Fibroblast of skin of back (primary cell): ENCODE results near the gene KANSL1.
"Not testable (repeated sequence)": the region's sequence is repeated elsewhere in the genome, so short reads cannot be mapped to it uniquely, and the experiment has no call there.

ENCODE experiments used
- DNase-seq: peaks from one replicate; pipeline ENCODE4 v3.0.0-alpha.2; 2013

Gene KANSL1

GRCh38 chr17:46019408-46019925 is 173.8 kb downstream of the KANSL1 start:
- DNase-seq, result not testable (repeated sequence)

GRCh38 chr17:46013502-46014165 is 179.6 kb downstream of the KANSL1 start:
- DNase-seq, result peak; percentile 93

DNA sequence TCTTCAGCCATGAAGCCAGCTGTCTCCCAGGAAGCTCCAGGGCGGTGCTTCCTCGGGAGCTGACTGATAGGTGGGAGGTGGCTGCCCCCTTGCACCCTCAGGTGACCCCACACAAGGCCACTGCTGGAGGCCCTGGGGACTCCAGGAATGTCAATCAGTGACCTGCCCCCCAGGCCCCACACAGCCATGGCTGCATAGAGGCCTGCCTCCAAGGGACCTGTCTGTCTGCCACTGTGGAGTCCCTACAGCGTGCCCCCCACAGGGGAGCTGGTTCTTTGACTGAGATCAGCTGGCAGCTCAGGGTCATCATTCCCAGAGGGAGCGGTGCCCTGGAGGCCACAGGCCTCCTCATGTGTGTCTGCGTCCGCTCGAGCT is 180.1 kb downstream of the KANSL1 start:
- DNase-seq, result no peak

DNA sequence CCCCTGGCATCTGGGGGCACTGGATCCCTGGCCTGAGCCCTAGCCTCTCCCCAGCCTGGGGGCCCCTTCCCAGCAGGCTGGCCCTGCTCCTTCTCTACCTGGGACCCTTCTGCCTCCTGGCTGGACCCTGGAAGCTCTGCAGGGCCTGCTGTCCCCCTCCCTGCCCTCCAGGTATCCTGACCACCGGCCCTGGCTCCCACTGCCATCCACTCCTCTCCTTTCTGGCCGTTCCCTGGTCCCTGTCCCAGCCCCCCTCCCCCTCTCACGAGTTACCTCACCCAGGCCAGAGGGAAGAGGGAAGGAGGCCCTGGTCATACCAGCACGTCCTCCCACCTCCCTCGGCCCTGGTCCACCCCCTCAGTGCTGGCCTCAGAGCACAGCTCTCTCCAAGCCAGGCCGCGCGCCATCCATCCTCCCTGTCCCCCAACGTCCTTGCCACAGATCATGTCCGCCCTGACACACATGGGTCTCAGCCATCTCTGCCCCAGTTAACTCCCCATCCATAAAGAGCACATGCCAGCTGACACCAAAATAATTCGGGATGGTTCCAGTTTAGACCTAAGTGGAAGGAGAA is 180.6 kb downstream of the KANSL1 start:
- no peak for DNase-seq

- DNase-seq, result no peak
Measured at GRCh38 chr17:46011711-46012505, 181.3 kb downstream of the KANSL1 start.

GRCh38 chr17:46010597-46011186 is 182.5 kb downstream of the KANSL1 start:
- DNase-seq, result no peak

DNA sequence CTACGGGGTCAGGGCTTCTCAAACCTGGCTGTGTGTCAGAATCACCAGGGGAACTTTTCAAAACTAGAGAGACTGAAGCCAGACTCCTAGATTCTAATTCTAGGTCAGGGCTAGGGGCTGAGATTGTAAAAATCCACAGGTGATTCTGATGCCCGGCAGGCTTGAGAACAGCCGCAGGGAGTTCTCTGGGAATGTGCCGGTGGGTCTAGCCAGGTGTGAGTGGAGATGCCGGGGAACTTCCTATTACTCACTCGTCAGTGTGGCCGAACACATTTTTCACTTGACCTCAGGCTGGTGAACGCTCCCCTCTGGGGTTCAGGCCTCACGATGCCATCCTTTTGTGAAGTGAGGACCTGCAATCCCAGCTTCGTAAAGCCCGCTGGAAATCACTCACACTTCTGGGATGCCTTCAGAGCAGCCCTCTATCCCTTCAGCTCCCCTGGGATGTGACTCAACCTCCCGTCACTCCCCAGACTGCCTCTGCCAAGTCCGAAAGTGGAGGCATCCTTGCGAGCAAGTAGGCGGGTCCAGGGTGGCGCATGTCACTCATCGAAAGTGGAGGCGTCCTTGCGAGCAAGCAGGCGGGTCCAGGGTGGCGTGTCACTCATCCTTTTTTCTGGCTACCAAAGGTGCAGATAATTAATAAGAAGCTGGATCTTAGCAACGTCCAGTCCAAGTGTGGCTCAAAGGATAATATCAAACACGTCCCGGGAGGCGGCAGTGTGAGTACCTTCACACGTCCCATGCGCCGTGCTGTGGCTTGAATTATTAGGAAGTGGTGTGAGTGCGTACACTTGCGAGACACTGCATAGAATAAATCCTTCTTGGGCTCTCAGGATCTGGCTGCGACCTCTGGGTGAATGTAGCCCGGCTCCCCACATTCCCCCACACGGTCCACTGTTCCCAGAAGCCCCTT is 183.3 kb downstream of the KANSL1 start:
- DNase-seq, result peak; percentile 88

GRCh38 chr17:46008591-46008990 is 184.6 kb downstream of the KANSL1 start:
- DNase-seq, result no peak

- DNase-seq, result no peak
Measured at GRCh38 chr17:46007461-46007965, 185.7 kb downstream of the KANSL1 start.

GRCh38 chr17:46006082-46006481 is 187.1 kb downstream of the KANSL1 start:
- not testable (repeated sequence) for DNase-seq

DNA sequence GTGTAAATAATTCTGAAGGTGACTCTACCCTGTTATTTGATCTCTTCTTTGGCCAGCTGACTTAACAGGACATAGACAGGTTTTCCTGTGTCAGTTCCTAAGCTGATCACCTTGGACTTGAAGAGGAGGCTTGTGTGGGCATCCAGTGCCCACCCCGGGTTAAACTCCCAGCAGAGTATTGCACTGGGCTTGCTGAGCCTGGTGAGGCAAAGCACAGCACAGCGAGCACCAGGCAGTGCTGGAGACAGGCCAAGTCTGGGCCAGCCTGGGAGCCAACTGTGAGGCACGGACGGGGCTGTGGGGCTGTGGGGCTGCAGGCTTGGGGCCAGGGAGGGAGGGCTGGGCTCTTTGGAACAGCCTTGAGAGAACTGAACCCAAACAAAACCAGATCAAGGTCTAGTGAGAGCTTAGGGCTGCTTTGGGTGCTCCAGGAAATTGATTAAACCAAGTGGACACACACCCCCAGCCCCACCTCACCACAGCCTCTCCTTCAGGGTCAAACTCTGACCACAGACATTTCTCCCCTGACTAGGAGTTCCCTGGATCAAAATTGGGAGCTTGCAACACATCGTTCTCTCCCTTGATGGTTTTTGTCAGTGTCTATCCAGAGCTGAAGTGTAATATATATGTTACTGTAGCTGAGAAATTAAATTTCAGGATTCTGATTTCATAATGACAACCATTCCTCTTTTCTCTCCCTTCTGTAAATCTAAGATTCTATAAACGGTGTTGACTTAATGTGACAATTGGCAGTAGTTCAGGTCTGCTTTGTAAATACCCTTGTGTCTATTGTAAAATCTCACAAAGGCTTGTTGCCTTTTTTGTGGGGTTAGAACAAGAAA is 189.1 kb downstream of the KANSL1 start:
- peak; percentile 26 for DNase-seq

DNA sequence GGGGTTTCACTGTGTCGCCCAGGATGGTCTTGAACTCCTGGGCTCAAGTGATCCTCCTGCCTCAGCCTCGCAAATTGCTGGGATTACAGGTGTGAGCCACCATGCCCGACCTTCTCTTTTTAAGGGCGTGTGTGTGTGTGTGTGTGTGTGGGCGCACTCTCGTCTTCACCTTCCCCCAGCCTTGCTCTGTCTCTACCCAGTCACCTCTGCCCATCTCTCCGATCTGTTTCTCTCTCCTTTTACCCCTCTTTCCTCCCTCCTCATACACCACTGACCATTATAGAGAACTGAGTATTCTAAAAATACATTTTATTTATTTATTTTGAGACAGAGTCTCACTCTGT is 190.3 kb downstream of the KANSL1 start:
- no peak for DNase-seq

DNA sequence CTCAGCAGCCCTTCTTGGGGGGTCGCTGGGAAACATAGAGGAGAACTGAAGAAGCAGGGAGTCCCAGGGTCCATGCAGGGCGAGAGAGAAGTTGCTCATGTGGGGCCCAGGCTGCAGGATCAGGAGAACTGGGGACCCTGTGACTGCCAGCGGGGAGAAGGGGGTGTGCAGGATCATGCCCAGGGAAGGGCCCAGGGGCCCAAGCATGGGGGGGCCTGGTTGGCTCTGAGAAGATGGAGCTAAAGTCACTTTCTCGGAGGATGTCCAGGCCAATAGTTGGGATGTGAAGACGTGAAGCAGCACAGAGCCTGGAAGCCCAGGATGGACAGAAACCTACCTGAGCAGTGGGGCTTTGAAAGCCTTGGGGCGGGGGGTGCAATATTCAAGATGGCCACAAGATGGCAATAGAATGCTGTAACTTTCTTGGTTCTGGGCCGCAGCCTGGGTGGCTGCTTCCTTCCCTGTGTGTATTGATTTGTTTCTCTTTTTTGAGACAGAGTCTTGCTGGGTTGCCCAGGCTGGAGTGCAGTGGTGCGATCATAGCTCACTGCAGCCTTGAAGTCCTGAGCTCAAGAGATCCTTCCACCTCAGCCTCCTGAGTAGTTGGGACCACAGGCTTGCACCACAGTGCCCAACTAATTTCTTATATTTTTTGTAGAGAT is 190.8 kb downstream of the KANSL1 start:
- peak; percentile 51 for DNase-seq

GRCh38 chr17:46001390-46002310 is 191.6 kb downstream of the KANSL1 start:
- DNase-seq, result no peak

GRCh38 chr17:46000757-46001156 is 192.5 kb downstream of the KANSL1 start:
- no peak for DNase-seq

GRCh38 chr17:46000292-46000691 is 192.9 kb downstream of the KANSL1 start:
- DNase-seq, result no peak

DNA sequence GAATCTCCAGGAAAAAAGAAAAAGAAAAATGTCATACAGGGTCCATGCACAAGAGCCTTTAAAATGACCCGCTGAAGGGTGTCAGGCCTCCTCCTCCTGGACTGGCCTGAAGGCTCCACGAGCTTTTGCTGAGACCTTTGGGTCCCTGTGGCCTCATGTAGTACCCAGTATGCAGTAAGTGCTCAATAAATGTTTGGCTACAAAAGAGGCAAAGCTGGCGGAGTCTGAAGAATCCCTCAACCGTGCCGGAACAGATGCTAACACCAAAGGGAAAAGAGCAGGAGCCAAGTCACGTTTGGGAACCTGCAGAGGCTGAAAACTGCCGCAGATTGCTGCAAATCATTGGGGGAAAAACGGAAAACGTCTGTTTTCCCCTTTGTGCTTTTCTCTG is 193.3 kb downstream of the KANSL1 start:
- no peak for DNase-seq

GRCh38 chr17:45998987-45999899 is 194.0 kb downstream of the KANSL1 start, which contains the start of gene STH:
TSS of gene STH (plus strand) at chr17:45999250. CDS start at chr17:45999280, 30 bp downstream.
- no peak for DNase-seq
